Islet of Langerhans (tissue), 1 donor: ENCODE measurements around the gene MXRA8.
"Not testable (repeated sequence)": the region's sequence is repeated elsewhere in the genome, so short reads cannot be mapped to it uniquely, and the experiment has no call there.

Experiments
- FAIRE-seq: peaks from one replicate; lab custom pipeline; 2011; peaks lifted over from hg19 to GRCh38; lab: Jason Lieb, UNC

The MXRA8 gene

GRCh38 chr1:1358433-1359271 is at the start of gene MXRA8:
Gene MXRA8, minus strand, starts transcription at chr1:1358555. Its CDS starts 51 bp downstream, at chr1:1358504.
- no peak for FAIRE-seq

GRCh38 chr1:1407636-1408318 is 49.4 kb upstream of the MXRA8 start:
- no peak for FAIRE-seq

- no peak for FAIRE-seq
Observed at GRCh38 chr1:1406821-1407635, 48.7 kb upstream of the MXRA8 start, which contains the start of gene MRPL20. Gene MRPL20, minus strand, starts transcription at chr1:1407293. Its CDS starts 76 bp downstream, at chr1:1407217.

- no peak for FAIRE-seq
Observed at GRCh38 chr1:1406101-1406820, 47.9 kb upstream of the MXRA8 start.

GRCh38 chr1:1403653-1404052 is 45.3 kb upstream of the MXRA8 start:
- no peak for FAIRE-seq

- FAIRE-seq: not testable (repeated sequence)
Observed at GRCh38 chr1:1402901-1403392, 44.6 kb upstream of the MXRA8 start.

GRCh38 chr1:1402072-1402900 is 43.9 kb upstream of the MXRA8 start:
- no peak for FAIRE-seq

GRCh38 chr1:1401457-1402010 is 43.2 kb upstream of the MXRA8 start:
- no peak for FAIRE-seq

GRCh38 chr1:1400576-1401456 is 42.5 kb upstream of the MXRA8 start:
- FAIRE-seq: no peak

GRCh38 chr1:1399872-1400575 is 41.7 kb upstream of the MXRA8 start:
- FAIRE-seq: no peak

GRCh38 chr1:1399187-1399871 is 41.0 kb upstream of the MXRA8 start, which contains the start of gene CCNL2:
Gene CCNL2, minus strand, starts transcription at chr1:1399335. Its CDS starts 29 bp downstream, at chr1:1399306.
- FAIRE-seq: no peak

GRCh38 chr1:1398677-1399186 is 40.4 kb upstream of the MXRA8 start:
- FAIRE-seq: no peak

- no peak for FAIRE-seq
Observed at GRCh38 chr1:1397839-1398523, 39.6 kb upstream of the MXRA8 start.

GRCh38 chr1:1395166-1395565 is 36.8 kb upstream of the MXRA8 start:
- FAIRE-seq: no peak

- FAIRE-seq: no peak
Observed at GRCh38 chr1:1394116-1394515, 35.8 kb upstream of the MXRA8 start.

- no peak for FAIRE-seq
Observed at GRCh38 chr1:1393428-1393827, 35.1 kb upstream of the MXRA8 start.

GRCh38 chr1:1393014-1393413 is 34.7 kb upstream of the MXRA8 start:
- FAIRE-seq: no peak
